ENCODE measurements around the gene WDR53.
"Not testable (repeated sequence)": the region's sequence is repeated elsewhere in the genome, so short reads cannot be mapped to it uniquely, and the experiment has no call there.

Gene WDR53

DNA sequence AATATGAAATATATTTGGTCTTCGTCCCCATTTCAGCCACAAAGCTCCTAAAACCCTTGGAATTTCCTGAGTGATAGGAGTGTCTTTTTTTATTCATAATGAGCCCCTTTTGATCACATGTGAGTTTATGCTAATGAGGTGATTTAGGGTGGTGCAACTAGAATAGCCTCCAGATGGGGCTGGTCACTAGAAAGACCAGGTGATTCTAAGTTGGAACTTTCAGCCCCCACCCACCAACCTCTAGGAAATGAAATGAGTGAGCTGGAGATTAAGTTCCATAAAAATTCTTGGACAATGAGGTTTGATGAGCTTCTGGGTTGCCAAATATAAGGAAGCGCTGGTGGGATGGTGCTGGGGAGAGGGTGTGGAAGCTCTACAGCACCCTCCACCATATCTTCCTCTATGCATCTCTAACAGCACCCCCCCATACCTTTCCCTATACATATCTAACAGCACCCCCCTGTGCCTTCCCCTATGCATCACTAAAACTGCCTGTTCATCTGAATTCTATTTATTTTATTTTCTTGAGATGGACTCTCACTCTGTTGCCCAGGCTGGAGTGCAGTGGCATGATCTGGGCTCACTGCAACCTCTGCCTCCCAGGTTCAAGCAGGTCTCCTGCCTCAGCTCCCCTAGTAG is 51.1 kb downstream of the WDR53 start:
- no peak for DNase-seq

DNA sequence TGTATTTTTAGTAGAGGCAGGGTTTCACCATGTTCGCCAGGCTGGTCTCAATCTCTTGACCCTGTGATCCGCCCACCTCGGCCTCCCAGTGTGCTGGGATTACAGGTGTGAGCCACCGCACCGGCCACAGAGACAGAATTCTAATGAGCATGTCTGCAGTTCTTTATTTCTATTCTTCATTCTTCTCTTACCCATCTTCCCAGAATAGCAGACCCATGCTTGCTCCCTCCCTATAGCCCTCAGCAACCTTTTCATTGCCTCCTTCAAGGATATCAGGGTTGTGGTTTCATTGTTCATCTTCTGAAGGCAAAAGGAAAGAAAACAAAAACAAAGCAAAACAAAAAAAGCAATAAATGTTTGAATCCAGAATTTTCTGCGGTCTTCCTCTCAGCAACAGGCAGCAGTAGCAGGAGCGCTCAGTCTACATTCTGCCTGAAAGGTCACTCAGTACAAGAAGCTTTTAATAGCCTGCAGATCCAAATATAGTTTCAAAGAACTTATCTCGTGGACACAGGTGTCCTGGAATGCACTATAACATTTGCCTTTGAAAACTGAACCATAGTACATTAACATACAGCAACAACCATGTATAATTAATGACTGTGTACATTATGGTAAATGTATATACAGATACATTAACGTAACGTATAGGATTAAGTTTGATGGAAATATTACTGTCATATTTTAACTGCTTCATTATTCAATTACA is 53.3 kb downstream of the WDR53 start, which contains the start of gene SMCO1:
Gene SMCO1 (minus strand): TSS at position 434 of the 709 bp plus-strand sequence. CDS start 137 bp downstream, at position 297.
- DNase-seq, result no peak

DNA sequence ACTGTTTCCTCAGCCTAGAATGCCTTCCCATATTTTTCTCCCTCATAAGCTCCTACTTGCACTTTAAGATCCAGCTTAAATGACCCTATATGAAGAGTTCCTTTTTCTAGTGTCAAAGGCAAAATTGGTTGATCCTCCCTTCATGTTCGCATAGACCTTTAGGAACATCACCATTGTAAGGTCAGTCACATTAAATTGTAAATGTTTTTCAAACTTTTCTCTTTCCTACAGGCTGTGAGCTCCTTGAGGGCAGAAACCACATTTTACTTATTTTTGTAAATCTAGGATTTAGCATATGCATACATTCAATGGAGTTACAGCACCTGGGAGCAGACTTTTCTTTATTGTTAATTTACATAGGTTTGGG is 54.0 kb downstream of the WDR53 start:
- no peak for DNase-seq

DNA sequence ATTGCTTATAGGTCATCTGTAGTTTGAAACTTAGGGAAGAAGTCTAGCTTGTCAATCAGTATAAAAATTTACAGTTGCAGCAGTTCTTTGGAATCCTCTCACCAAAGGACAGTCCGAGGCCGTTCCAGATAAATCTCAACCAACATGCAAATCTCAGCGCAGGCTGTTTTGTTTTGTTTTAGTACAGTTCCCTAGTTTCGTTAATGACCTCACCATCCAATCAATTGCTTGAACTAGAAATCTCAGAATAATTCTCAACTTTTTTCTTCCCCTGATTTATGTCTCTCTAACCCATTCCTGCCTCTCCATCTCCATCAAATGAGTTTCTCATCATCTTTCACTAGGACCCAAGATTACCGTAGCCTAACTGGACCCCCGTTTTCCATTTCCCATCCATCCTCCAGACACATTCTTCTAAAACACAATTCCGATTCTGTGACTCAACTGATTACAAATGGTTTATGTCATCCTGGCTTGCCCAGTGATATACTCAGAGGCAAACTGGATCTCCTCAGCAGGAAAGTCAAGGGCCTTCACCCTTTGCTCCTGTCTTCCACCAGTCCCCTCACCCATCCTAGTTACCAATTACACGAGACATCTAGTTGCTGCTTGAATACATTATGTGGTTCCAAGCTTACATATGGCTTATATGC is 54.5 kb downstream of the WDR53 start:
- DNase-seq, result no peak

DNA sequence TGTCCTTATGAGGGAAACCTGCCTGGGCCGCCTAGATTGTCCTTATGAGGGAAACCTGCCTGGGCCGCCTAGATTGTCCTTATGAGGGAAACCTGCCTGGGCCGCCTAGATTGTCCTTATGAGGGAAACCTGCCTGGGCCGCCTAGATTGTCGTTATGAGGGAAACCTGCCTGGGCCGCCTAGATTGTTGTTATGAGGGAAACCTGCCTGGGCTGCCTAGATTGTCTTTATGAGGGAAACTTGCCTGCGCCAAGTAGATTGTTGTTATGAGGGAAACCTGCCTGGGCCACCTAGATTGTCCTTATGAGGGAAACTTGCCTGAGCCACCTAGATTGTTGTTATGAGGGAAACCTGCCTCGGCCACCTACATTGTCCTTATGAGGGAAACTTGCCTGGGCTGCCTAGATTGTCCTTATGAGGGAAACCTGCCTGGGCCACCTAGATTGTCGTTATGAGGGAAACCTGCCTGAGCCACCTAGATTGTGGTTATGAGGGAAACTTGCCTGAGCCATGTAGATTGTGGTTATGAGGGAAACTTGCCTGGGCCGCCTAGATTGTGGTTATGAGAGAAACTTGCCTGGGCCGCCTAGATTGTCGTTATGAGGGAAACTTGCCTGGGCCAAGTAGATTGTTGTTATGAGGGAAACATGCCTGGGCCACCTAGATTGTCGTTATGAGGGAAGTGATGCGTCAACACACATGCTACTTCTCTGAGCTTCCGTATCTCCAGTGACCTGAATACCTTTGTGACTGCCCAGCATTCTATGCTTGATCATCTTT is 56.5 kb downstream of the WDR53 start:
- peak in 1 of 5 experiments; percentile 52 for DNase-seq

DNA sequence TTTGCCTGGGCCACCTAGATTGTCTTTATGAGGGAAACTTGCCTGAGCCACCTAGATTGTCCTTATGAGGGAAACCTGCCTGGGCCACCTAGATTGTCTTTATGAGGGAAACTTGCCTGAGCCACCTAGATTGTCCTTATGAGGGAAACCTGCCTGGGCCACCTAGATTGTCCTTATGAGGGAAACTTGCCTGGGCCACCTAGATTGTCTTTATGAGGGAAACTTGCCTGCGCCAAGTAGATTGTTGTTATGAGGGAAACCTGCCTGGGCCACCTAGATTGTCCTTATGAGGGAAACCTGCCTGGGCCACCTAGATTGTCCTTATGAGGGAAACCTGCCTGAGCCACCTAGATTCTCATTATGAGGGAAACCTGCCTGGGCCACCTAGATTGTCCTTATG is 57.2 kb downstream of the WDR53 start:
- not testable (repeated sequence) for DNase-seq

DNA sequence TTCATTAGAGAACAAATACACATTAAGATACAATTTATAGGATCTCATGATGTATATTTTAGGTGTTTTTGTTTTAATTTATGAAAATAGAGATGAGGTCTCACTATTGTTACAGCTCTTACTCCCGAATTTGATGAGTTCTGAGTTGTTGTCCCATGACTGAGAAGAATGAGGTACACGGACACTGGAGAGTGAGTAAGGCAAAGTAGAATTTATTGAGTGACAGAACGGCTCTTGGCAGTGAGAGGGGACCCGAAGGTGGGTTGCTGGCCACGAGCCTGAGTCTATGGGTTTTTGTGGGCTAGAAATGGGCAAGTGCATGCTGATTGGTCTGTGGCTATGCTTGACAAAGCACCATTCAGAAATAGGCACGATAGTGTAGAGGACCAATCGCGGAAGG is 61.7 kb downstream of the WDR53 start:
- DNase-seq, result no peak

DNA sequence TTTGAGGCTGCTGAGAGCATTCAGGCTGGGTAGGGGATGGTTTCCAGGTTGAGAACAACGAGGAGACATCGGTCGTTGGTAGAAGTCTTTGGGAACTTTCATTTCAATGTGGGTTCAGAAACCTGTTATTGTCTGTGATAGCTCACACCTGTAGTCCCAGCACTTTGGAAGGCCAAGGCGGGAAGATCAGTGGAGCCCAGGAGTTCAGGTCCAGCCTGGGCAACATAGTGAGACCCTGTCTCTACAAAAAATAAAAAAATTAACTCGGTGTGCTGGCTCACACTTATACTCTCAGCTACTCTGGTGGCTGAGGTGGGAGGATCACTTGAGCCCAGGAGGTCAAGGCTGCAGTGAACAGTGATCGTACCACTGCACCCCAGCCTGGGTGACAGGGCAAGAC is 63.8 kb downstream of the WDR53 start:
- no peak for DNase-seq
